K562 (cell line): Measurements from ENCODE around the gene CTSD. TPM values are rescaled to one million over a fixed set of nuclear protein-coding genes. Genes with fewer than 3 reads are reported as not detected.

Experiments
- ARID2 ChIP-seq: fragments of 450-650 bp; IDR thresholded peaks from 2 replicates; pipeline ENCODE4 v1.6.1; 2017; ENCODE audit warnings: antibody characterized with exemption, mild to moderate bottlenecking
- ARID3A ChIP-seq: IDR thresholded peaks from 2 replicates; pipeline ENCODE4 v1.6.1; 2012; ENCODE audit warnings: low read depth, low read length, improper control_type of control experiment, borderline replicate concordance
- BCOR ChIP-seq: fragments of 450-650 bp; IDR thresholded peaks from 2 replicates; pipeline ENCODE4 v1.6.1; 2016
- CEBPG ChIP-seq, 3 experiments: fragments of 200-800 bp in 1 of 3; sonication (Bioruptor generic) in 1 of 3; sonication (generic) in 1 of 3; formaldehyde crosslinking in 1 of 3; IDR thresholded peaks in 2 of 3; conservative IDR thresholded peaks in 1 of 3; 2 replicates each; pipeline versions ENCODE4 v1.6.1 to v1.8.0; 2016 to 2022; ENCODE audit warnings: missing compliant biosample characterization in 2 of 3, missing genetic modification characterization in 2 of 3, mild to moderate bottlenecking in 1 of 3, missing genetic modification reagents in 1 of 3
- CHCHD3 ChIP-seq: fragments of 250-450 bp; sonication (Bioruptor Pico); IDR thresholded peaks from 2 replicates; pipeline ENCODE4 v2.1.2; 2022; ENCODE audit warnings: mild to moderate bottlenecking
- E2F1 ChIP-seq: sonication (generic); formaldehyde crosslinking; IDR thresholded peaks from 2 replicates; pipeline ENCODE4 v1.8.1; 2023; ENCODE audit warnings: mild to moderate bottlenecking, missing genetic modification reagents, moderate library complexity
- EP300 ChIP-seq: IDR thresholded peaks from 2 replicates; pipeline ENCODE4 v1.6.1; 2012; ENCODE audit warnings: low read length, improper control_type of control experiment
- FOXJ3 ChIP-seq: sonication (generic); formaldehyde crosslinking; IDR thresholded peaks from 2 replicates; pipeline ENCODE4 v1.4.0; 2020; ENCODE audit warnings: mild to moderate bottlenecking, missing genetic modification reagents
- KLF6 ChIP-seq: fragments of 250-450 bp; sonication (Bioruptor Pico); IDR thresholded peaks from 2 replicates; pipeline ENCODE4 v1.4.0; 2020; ENCODE audit warnings: mild to moderate bottlenecking, moderate library complexity, borderline replicate concordance
- L3MBTL2 ChIP-seq: fragments of 450-650 bp; IDR thresholded peaks from 2 replicates; pipeline ENCODE4 v1.6.1; 2016; ENCODE audit warnings: mild to moderate bottlenecking, moderate library complexity
- MXD1 ChIP-seq: fragments of 250-450 bp; sonication (Bioruptor Pico); IDR thresholded peaks from 2 replicates; pipeline ENCODE4 v1.8.0; 2021; ENCODE audit warnings: borderline replicate concordance, mild to moderate bottlenecking, moderate library complexity; ENCODE audit not compliant: poor library complexity, severe bottlenecking
- OTX1 ChIP-seq: fragments of 450-650 bp; formaldehyde crosslinking; IDR thresholded peaks from 2 replicates; pipeline ENCODE4 v1.4.0; 2022; ENCODE audit warnings: mild to moderate bottlenecking
- ZBTB5 ChIP-seq: fragments of 450-650 bp; IDR thresholded peaks from 2 replicates; pipeline ENCODE4 v1.6.1; 2017; ENCODE audit warnings: antibody characterized with exemption
- ZNF511 ChIP-seq: sonication (generic); formaldehyde crosslinking; IDR thresholded peaks from 2 replicates; pipeline ENCODE4 v1.8.0; 2022; ENCODE audit warnings: mild to moderate bottlenecking, missing genetic modification reagents
- ZNF518B ChIP-seq: fragments of 250-450 bp; sonication (Bioruptor Pico); IDR thresholded peaks from 2 replicates; pipeline ENCODE4 v1.5.0; 2021; ENCODE audit warnings: mild to moderate bottlenecking, moderate library complexity
- ZNF584 ChIP-seq: fragments of 200-800 bp; sonication (Bioruptor generic); IDR thresholded peaks from 2 replicates; pipeline ENCODE4 v1.6.1; 2016; ENCODE audit warnings: low read depth, mild to moderate bottlenecking, missing genetic modification characterization, missing compliant biosample characterization
- ZNF75A ChIP-seq: fragments of 450-650 bp; formaldehyde crosslinking; IDR thresholded peaks from 2 replicates; pipeline ENCODE4 v1.4.0; 2020; ENCODE audit warnings: mild to moderate bottlenecking
- polyA plus RNA-seq, 8 experiments: library from polyadenylated mRNA; depleted of rRNA in 4 of 8; stranded (reverse) in 5 of 8; unstranded in 3 of 8; fragments of >200 nt; fragmentation: Nextera tagmentation in 2 of 8; fragmentation: Illumina TruSeq in 1 of 8; extraction: Ambion mirVana in 2 of 8; extraction: Trizol in 1 of 8; gene quantifications; 2 replicates each; pipeline versions ENCODE4 v1.2.1 to v1.2.3, GENCODE V29; 2011 to 2014; ENCODE audit warnings: inconsistent platforms in 1 of 8, missing spikeins in 1 of 8
- total RNA-seq, 7 experiments: library from RNA; depleted of rRNA in 6 of 7; stranded (reverse); fragments of >200 nt in 6 of 7; fragmentation: Illumina TruSeq in 2 of 7; extraction: Trizol in 2 of 7; gene quantifications; 2 replicates each; pipeline versions ENCODE4 v1.2.1 to v1.2.3, GENCODE V29; 2011 to 2021; ENCODE audit warnings: low replicate concordance in 1 of 7

The CTSD gene
- total and polyA plus RNA-seq, 9 of the 15 experiments (the other 6 are each of a cell fraction or from before 2014, with no cell fraction given), result 1.0 to 112 (median 40.9) TPM

GRCh38 chr11:1772270-1773130, 8.8 kb upstream of the CTSD start (continued):
- peak; percentile 39; the same call in 1 of the 2 replicates for TF ChIP-seq CEBPG (CRISPR knock-in tag; IDR thresholded peaks at IDR 0.05)
- TF ChIP-seq CEBPG (tag; conservative IDR thresholded peaks at IDR 0.05 in 1 of 2, IDR thresholded peaks at IDR 0.05 in 1 of 2), result no peak
- TF ChIP-seq ZNF518B (CRISPR knock-in tag), result no peak
- no peak for TF ChIP-seq ZNF584 (CRISPR knock-in tag)
- TF ChIP-seq ZBTB5, result no peak
- TF ChIP-seq FOXJ3, result no peak
- TF ChIP-seq ARID2, result 0 out of 2 replicates have a peak, but pooled peaks have one; percentile 49
- TF ChIP-seq KLF6 (CRISPR knock-in tag), result no peak
- peak; percentile 91 for TF ChIP-seq OTX1
- TF ChIP-seq MXD1 (CRISPR knock-in tag), result no peak
- TF ChIP-seq BCOR, result peak; percentile 66
- TF ChIP-seq EP300, result peak; percentile 68
- TF ChIP-seq ZNF511, result no peak
- no peak for TF ChIP-seq E2F1 (CRISPR knock-in tag)
- no peak for TF ChIP-seq ZNF75A (CRISPR knock-in tag)
- no peak for TF ChIP-seq L3MBTL2
- TF ChIP-seq CHCHD3, result no peak
- no peak for TF ChIP-seq ARID3A
